B cell (primary cell): ENCODE data around the gene SLC30A9.

Source experiments
- CTCF ChIP-seq: fragments of 200-600 bp; IDR thresholded peaks from one replicate; pipeline ENCODE4 v1.8.0; 2022; ENCODE audit warnings: antibody characterized with exemption, mild to moderate bottlenecking
- EZH2 ChIP-seq: IDR thresholded peaks from 2 replicates; pipeline ENCODE4 v1.6.1; 2012; ENCODE audit warnings: borderline replicate concordance, low read depth, mild to moderate bottlenecking, moderate library complexity, low read length; ENCODE audit not compliant: insufficient read depth, poor library complexity, severe bottlenecking

GRCh38 chr4:41964401-41964800, 25.9 kb upstream of the SLC30A9 start:
- TF ChIP-seq CTCF = no peak
- TF ChIP-seq EZH2 = no peak
